HG03571 (cell line): ENCODE data around the gene HMGCL.
"Not testable (repeated sequence)": the region's sequence is repeated elsewhere in the genome, so short reads cannot be mapped to it uniquely, and the experiment has no call there.

Experiments
- ATAC-seq: cut with Tn5 transposase; IDR thresholded peaks from one replicate; pipeline ENCODE4 v1.9.1; 2021; ENCODE audit not compliant: unreplicated experiment

HMGCL gene

GRCh38 chr1:23799570-23800399 is 25.4 kb downstream of the HMGCL start:
- ATAC-seq: no peak

GRCh38 chr1:23799255-23799569 is 26.0 kb downstream of the HMGCL start:
- ATAC-seq: no peak

- no peak for ATAC-seq
Measured at GRCh38 chr1:23798662-23799142, 26.5 kb downstream of the HMGCL start.

GRCh38 chr1:23797478-23798448 is 27.5 kb downstream of the HMGCL start:
- no peak for ATAC-seq

- ATAC-seq: no peak
Measured at GRCh38 chr1:23796466-23797271, 28.6 kb downstream of the HMGCL start.

- ATAC-seq: no peak
Measured at GRCh38 chr1:23795676-23796465, 29.4 kb downstream of the HMGCL start.

- not testable (repeated sequence) for ATAC-seq
Measured at GRCh38 chr1:23794732-23795182, 30.5 kb downstream of the HMGCL start.

- ATAC-seq: no peak
Measured at GRCh38 chr1:23793861-23794731, 31.1 kb downstream of the HMGCL start.

GRCh38 chr1:23793018-23793781 is 32.0 kb downstream of the HMGCL start:
- ATAC-seq: no peak

GRCh38 chr1:23792151-23792945 is 32.9 kb downstream of the HMGCL start:
- ATAC-seq: no peak

- ATAC-seq: no peak
Measured at GRCh38 chr1:23791516-23792047, 33.6 kb downstream of the HMGCL start.

GRCh38 chr1:23790696-23791515 is 34.3 kb downstream of the HMGCL start, which contains the start of gene LYPLA2:
Gene LYPLA2, plus strand, starts transcription at chr1:23791145. Its CDS starts 1,538 bp downstream, at chr1:23792683.
- ATAC-seq: peak; percentile 72

- ATAC-seq: no peak
Measured at GRCh38 chr1:23788695-23789094, 36.5 kb downstream of the HMGCL start.

- no peak for ATAC-seq
Measured at GRCh38 chr1:23787701-23788100, 37.5 kb downstream of the HMGCL start.

- no peak for ATAC-seq
Measured at GRCh38 chr1:23784846-23785245, 40.4 kb downstream of the HMGCL start.

GRCh38 chr1:23783141-23783540 is 42.1 kb downstream of the HMGCL start:
- not testable (repeated sequence) for ATAC-seq
